Measurements from ENCODE around the gene STX12. TPM values are rescaled to one million over a fixed set of nuclear protein-coding genes. Genes with fewer than 3 reads are reported as not detected.
A peak's percentile ranks its signal among the peaks of the same experiment; 100 is the strongest.

STX12 gene
- total RNA-seq, 6 experiments from 2014 or later, result 15.2 to 32.7 (median 19.5) TPM

DNA sequence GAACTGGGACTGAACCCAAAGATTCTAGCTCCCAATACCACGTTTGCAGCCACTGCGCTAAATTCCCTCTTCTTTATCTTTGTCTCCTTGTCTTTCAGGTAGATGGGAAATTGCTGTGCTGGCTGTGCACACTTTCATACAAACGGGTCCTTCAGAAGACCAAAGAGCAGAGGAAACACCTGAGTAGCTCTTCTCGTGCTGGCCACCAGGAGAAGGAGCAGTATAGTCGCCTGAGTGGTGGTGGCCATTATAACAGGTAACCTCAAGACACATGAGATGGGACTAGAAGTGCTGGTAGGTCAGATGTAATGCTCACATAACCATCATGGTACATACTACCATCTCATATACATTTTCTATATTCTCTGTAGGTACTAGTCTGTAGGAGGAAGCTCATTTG, 28.5 kb upstream of the STX12 start:
- TF ChIP-seq, protein P1, sequence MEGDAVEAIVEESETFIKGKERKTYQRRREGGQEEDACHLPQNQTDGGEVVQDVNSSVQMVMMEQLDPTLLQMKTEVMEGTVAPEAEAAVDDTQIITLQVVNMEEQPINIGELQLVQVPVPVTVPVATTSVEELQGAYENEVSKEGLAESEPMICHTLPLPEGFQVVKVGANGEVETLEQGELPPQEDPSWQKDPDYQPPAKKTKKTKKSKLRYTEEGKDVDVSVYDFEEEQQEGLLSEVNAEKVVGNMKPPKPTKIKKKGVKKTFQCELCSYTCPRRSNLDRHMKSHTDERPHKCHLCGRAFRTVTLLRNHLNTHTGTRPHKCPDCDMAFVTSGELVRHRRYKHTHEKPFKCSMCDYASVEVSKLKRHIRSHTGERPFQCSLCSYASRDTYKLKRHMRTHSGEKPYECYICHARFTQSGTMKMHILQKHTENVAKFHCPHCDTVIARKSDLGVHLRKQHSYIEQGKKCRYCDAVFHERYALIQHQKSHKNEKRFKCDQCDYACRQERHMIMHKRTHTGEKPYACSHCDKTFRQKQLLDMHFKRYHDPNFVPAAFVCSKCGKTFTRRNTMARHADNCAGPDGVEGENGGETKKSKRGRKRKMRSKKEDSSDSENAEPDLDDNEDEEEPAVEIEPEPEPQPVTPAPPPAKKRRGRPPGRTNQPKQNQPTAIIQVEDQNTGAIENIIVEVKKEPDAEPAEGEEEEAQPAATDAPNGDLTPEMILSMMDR (IDR thresholded peaks at IDR 0.05), result no peak
- ATAC-seq (no peak), DNase-seq (no peak)
- 98% methylated on average over 5 of the region's 5 CpGs for WGBS (ENCODE audit: insufficient coverage, low coverage, low lambda C conversion rate, missing lambda C conversion rate)
- no peaks in the 10 kb centered on the region for H3K27me3 ChIP-seq
- no peak overlapping the region for H3K4me3 ChIP-seq
- no peak overlapping the region for H3K27ac ChIP-seq
- no peaks in the 10 kb centered on the region for H3K9me3 ChIP-seq
- H3K4me1 ChIP-seq, result no peaks in the 10 kb centered on the region
- H3K36me3 ChIP-seq, result peaks cover 0 to 24% (median 7%) of the 10 kb centered on the region in 4 donors
- intact Hi-C loops (cut with DNase I), result no loop called here

DNA sequence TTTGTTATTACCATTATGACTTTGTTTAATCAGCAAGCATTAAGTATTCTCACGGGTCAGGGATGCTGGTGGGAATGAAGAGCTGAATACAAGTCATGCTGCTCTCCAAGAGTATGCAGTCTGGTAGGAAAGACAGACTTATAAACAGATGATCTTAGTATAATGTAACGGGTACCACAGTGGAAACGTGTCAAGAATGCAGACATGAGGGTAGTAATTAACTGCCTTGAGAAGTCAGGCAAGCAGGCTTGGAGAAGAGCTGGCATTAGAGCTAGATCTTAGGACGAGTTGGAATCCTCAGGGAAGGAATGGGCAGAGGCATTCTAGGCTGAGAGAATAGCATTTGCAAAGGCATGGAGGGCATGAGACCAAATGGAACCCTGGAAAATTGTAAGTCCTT, 27.6 kb upstream of the STX12 start:
- H3K4me1 ChIP-seq, result no peaks in the 10 kb centered on the region
- no peak for TF ChIP-seq POLR2A (IDR thresholded peaks at IDR 0.05)
- TF ChIP-seq, protein P1 (IDR thresholded peaks at IDR 0.05), result no peak
- DNase-seq (no peak), ATAC-seq (no peak)
- 92% methylated on average over 4 of the region's 4 CpGs for WGBS (ENCODE audit: insufficient coverage, low coverage, low lambda C conversion rate, missing lambda C conversion rate)
- no peak overlapping the region for H3K4me3 ChIP-seq
- intact Hi-C loops (cut with DNase I), result no loop called here
- H3K36me3 ChIP-seq, result peaks cover 0 to 29% (median 12%) of the 10 kb centered on the region in 4 donors
- H3K27me3 ChIP-seq, result no peaks in the 10 kb centered on the region
- H3K27ac ChIP-seq, result no peak overlapping the region
- no peaks in the 10 kb centered on the region for H3K9me3 ChIP-seq

DNA sequence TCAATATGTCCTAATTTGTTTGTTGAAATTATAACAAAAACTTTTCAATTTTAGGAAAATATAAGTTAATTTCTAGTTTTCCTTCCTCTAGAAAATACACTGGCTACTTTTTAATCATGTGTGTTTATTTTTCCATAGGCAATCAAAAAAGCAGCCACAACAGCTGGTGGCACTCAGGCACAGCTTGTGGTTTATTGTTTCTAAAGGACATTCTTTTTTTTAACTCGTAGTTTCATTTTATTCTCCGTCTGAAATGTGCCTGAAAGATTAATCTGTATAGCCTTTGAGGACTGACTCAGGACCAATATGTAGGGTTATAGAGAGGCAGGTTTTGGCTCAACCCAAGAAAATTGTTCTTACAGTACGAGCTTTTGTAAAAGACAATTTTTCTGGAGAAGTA, 20.7 kb upstream of the STX12 start:
- peaks cover 0 to 25% (median 15%) of the 10 kb centered on the region in 4 donors for H3K36me3 ChIP-seq
- no peak overlapping the region for H3K4me3 ChIP-seq
- 97% methylated on average over 3 of the region's 3 CpGs for WGBS (ENCODE audit: insufficient coverage, low coverage, low lambda C conversion rate, missing lambda C conversion rate)
- no peaks in the 10 kb centered on the region for H3K9me3 ChIP-seq
- intact Hi-C loops (cut with DNase I), result no loop called here
- no peak overlapping the region for H3K27ac ChIP-seq
- ATAC-seq (no peak), DNase-seq (no peak)
- H3K27me3 ChIP-seq, result no peaks in the 10 kb centered on the region
- TF ChIP-seq POLR2A (IDR thresholded peaks at IDR 0.05), result no peak
- TF ChIP-seq, protein P1 (IDR thresholded peaks at IDR 0.05), result no peak
- peaks cover 0 to 8% (median 0%) of the 10 kb centered on the region in 4 donors for H3K4me1 ChIP-seq

DNA sequence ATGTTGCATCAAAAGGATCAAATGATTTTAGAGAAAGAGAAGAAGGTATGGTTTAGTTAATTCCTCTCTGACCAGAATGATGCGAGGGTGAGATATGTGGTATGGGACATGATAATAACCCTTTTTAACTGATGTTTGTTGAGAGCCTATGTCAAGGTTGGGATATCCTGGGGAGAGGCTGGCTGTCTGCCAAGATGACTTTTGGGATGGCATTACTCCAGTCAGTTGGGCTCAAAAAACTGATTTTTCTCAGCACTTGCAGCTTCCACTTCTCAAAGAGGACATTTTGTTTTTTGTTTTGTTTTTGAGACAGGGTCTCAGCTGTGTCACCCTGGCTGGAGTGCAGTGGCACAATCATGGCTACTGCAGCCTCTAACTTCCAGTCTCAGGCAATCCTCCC, 17.7 kb upstream of the STX12 start:
- peaks cover 0 to 8% (median 0%) of the 10 kb centered on the region in 4 donors for H3K4me1 ChIP-seq
- DNase-seq, result no peak
- no peak for TF ChIP-seq POLR2A (IDR thresholded peaks at IDR 0.05)
- TF ChIP-seq, protein P1 (IDR thresholded peaks at IDR 0.05), result no peak
- intact Hi-C loops (cut with DNase I), result no loop called here
- peak overlapping the region in 1 of 3 donors; percentile 45 for H3K27ac ChIP-seq
- H3K9me3 ChIP-seq, result no peaks in the 10 kb centered on the region
- no peaks in the 10 kb centered on the region for H3K27me3 ChIP-seq
- H3K4me3 ChIP-seq, result no peak overlapping the region
- peak in 1 of 4 donors; percentile 16 for ATAC-seq
- WGBS (ENCODE audit: insufficient coverage, low coverage, low lambda C conversion rate, missing lambda C conversion rate), result 78% methylated on average over 1 of the region's 1 CpG
- H3K36me3 ChIP-seq, result peaks cover 0 to 19% (median 12%) of the 10 kb centered on the region in 4 donors

DNA sequence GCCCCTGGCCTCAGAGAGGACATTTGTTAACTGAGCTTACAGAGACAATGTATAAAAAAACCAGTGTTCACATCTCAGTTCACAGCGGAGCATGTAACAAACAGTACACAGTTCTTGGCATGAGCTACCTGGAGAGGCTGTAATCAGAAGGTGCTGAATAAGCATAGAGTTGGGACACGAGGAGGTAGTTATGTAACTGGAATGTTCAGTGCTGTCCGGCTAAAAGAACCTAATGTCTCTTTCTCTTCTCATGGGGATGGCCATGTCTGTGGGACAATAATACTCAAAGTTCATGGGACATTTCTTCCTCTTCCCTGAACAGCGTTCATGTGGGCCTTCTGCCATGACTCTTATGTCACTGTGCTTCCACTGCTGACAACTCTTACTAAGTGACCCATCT, 17.2 kb upstream of the STX12 start:
- no peaks in the 10 kb centered on the region for H3K9me3 ChIP-seq
- DNase-seq (peak in 1 of 3 donors; percentile 69), ATAC-seq (peak; percentile 83 to 99 (median 91))
- H3K4me3 ChIP-seq, result no peak overlapping the region
- TF ChIP-seq POLR2A (IDR thresholded peaks at IDR 0.05), result no peak
- TF ChIP-seq, protein P1 (IDR thresholded peaks at IDR 0.05), result no peak
- 32% methylated on average over 4 of the region's 4 CpGs for WGBS (ENCODE audit: insufficient coverage, low coverage, low lambda C conversion rate, missing lambda C conversion rate)
- no peaks in the 10 kb centered on the region for H3K27me3 ChIP-seq
- peaks cover 0 to 18% (median 9%) of the 10 kb centered on the region in 4 donors for H3K36me3 ChIP-seq
- peaks cover 0 to 8% (median 0%) of the 10 kb centered on the region in 4 donors for H3K4me1 ChIP-seq
- H3K27ac ChIP-seq, result peak overlapping the region in 1 of 3 donors; percentile 45
- intact Hi-C loops (cut with DNase I), result no loop called here
